HG02852 (cell line): Measurements from ENCODE around the gene PPM1H.
"Not testable (repeated sequence)": the region's sequence is repeated elsewhere in the genome, so short reads cannot be mapped to it uniquely, and the experiment has no call there.

Source experiments
- ATAC-seq: cut with Tn5 transposase; IDR thresholded peaks from one replicate; pipeline ENCODE4 v1.9.1; 2021; ENCODE audit warnings: mild to moderate bottlenecking, moderate library complexity; ENCODE audit not compliant: unreplicated experiment

The PPM1H gene

GRCh38 chr12:62934799-62935674 is at the start of gene PPM1H:
Gene PPM1H (minus strand): TSS chr12:62935150. CDS start chr12:62934736, 414 bp downstream.
- peak; percentile 72 for ATAC-seq

- no peak for ATAC-seq
These were observed 48.6 kb upstream of the PPM1H start for GRCh38 chr12:62983594-62983993.

- no peak for ATAC-seq
These were observed 43.8 kb upstream of the PPM1H start for GRCh38 chr12:62978768-62979167.

GRCh38 chr12:62977883-62978282 is 42.9 kb upstream of the PPM1H start:
- no peak for ATAC-seq

GRCh38 chr12:62977418-62977817 is 42.5 kb upstream of the PPM1H start:
- no peak for ATAC-seq

GRCh38 chr12:62976110-62976662 is 41.2 kb upstream of the PPM1H start:
- no peak for ATAC-seq

- ATAC-seq, result no peak
These were observed 37.0 kb upstream of the PPM1H start for GRCh38 chr12:62971769-62972525.

GRCh38 chr12:62969695-62970094 is 34.7 kb upstream of the PPM1H start:
- ATAC-seq, result no peak

GRCh38 chr12:62967701-62968100 is 32.8 kb upstream of the PPM1H start:
- ATAC-seq, result no peak

- ATAC-seq, result no peak
These were observed 32.1 kb upstream of the PPM1H start for GRCh38 chr12:62966990-62967506.

GRCh38 chr12:62966446-62966989 is 31.6 kb upstream of the PPM1H start:
- ATAC-seq, result peak; percentile 78

- not testable (repeated sequence) for ATAC-seq
These were observed 30.8 kb upstream of the PPM1H start for GRCh38 chr12:62965700-62966099.

GRCh38 chr12:62965242-62965641 is 30.3 kb upstream of the PPM1H start:
- not testable (repeated sequence) for ATAC-seq

GRCh38 chr12:62963486-62964041 is 28.6 kb upstream of the PPM1H start:
- no peak for ATAC-seq

- ATAC-seq, result no peak
These were observed 25.4 kb upstream of the PPM1H start for GRCh38 chr12:62960324-62960723.

- no peak for ATAC-seq
These were observed 24.8 kb upstream of the PPM1H start for GRCh38 chr12:62959745-62960144.

GRCh38 chr12:62957233-62957953 is 22.4 kb upstream of the PPM1H start:
- ATAC-seq, result no peak

- no peak for ATAC-seq
These were observed 20.7 kb upstream of the PPM1H start for GRCh38 chr12:62955678-62956077.

GRCh38 chr12:62950317-62950716 is 15.4 kb upstream of the PPM1H start:
- no peak for ATAC-seq

GRCh38 chr12:62948123-62948522 is 13.2 kb upstream of the PPM1H start:
- ATAC-seq, result no peak
